WERI-Rb-1 (cell line): Measurements from ENCODE around the gene KRTAP5-9.

Experiments used
- DNase-seq: peaks from one replicate; pipeline ENCODE4 v3.0.0-alpha.2; 2020
- H3K27ac ChIP-seq: fragments of 250-450 bp; sonication (Bioruptor Pico); 2 replicates; pipeline ENCODE4 v1.5.1; 2020; ENCODE audit warnings: mild to moderate bottlenecking, moderate library complexity
- H3K27me3 ChIP-seq: fragments of 250-450 bp; sonication (Bioruptor Pico); 2 replicates; pipeline ENCODE4 v1.5.1; 2021; ENCODE audit warnings: mild to moderate bottlenecking, low read depth, moderate library complexity; ENCODE audit not compliant: insufficient read depth, severe bottlenecking
- H3K36me3 ChIP-seq: fragments of 250-450 bp; sonication (Bioruptor Pico); 2 replicates; pipeline ENCODE4 v1.5.1; 2020; ENCODE audit warnings: mild to moderate bottlenecking, moderate library complexity
- H3K4me3 ChIP-seq: 2 replicates; pipeline ENCODE4 v1.5.1; 2011; ENCODE audit warnings: low read depth, mild to moderate bottlenecking, control low read depth, low read length
- H3K9me3 ChIP-seq: fragments of 250-450 bp; sonication (Bioruptor Pico); 2 replicates; pipeline ENCODE4 v1.5.1; 2021; ENCODE audit warnings: mild to moderate bottlenecking, moderate library complexity; ENCODE audit not compliant: severe bottlenecking
- TF ChIP-seq, protein P1 (sequence below): IDR thresholded peaks from 2 replicates; pipeline ENCODE4 v1.5.1; 2011; ENCODE audit warnings: low read depth, mild to moderate bottlenecking, control low read depth, inconsistent platforms, low read length

KRTAP5-9 gene

DNA sequence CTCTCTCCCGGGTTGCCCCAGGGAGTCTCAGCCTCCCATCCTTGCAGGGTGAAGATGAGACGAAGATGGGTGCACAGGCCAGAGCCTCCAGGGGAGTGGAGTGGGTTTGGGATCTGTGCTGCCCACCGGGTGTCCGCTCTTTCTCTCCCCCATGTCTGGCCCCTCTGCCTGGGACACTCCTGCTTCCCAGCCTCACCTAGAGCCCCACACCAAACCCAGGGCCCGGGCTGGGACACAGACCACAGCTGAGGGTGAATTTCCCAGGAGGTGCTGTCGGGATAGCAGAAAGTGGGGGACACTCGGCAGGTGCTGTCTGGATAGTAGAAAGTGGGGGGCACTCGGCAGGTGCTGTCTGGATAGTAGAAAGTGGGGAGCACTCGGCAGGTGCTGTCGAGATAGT is 46.2 kb upstream of the KRTAP5-9 start:
- TF ChIP-seq, protein P1, sequence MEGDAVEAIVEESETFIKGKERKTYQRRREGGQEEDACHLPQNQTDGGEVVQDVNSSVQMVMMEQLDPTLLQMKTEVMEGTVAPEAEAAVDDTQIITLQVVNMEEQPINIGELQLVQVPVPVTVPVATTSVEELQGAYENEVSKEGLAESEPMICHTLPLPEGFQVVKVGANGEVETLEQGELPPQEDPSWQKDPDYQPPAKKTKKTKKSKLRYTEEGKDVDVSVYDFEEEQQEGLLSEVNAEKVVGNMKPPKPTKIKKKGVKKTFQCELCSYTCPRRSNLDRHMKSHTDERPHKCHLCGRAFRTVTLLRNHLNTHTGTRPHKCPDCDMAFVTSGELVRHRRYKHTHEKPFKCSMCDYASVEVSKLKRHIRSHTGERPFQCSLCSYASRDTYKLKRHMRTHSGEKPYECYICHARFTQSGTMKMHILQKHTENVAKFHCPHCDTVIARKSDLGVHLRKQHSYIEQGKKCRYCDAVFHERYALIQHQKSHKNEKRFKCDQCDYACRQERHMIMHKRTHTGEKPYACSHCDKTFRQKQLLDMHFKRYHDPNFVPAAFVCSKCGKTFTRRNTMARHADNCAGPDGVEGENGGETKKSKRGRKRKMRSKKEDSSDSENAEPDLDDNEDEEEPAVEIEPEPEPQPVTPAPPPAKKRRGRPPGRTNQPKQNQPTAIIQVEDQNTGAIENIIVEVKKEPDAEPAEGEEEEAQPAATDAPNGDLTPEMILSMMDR = no peak
- no peak for DNase-seq
- H3K36me3 ChIP-seq = peaks cover 18% of the 10 kb centered on the region

DNA sequence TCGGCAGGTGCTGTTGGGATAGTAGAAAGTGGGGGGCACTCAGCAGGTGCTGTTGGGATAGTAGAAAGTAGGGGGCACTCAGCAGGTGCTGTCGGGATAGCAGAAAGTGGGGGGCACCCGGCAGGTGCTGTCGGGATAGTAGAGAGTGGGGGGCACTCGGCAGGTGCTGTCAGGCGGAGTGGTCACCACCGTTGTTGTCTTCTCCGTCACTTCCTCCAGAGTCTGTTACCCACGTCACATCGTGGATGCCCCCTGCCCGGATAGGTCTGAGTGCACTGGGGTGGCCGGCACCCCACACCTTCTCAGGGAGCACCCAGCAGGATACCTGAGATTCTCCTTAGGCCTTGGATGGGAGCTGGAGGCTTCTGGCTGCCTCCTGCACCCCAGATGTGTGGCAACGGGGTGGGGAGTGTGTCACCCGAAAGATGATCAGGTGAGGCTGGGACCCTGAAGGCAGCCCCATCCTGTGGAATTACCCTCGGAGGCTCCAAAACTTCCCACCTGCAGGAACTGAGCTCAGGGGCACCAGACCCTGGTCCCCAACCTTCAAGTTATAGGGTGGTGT is 45.3 kb upstream of the KRTAP5-9 start:
- no peaks in the 10 kb centered on the region for H3K27me3 ChIP-seq
- TF ChIP-seq, protein P1 = no peak
- H3K4me3 ChIP-seq = no peak overlapping the region
- peaks cover 18% of the 10 kb centered on the region for H3K36me3 ChIP-seq
- H3K27ac ChIP-seq = no peak overlapping the region
- DNase-seq = no peak
- H3K9me3 ChIP-seq = no peaks in the 10 kb centered on the region

More for the DNA sequence above, 46.2 kb upstream of the KRTAP5-9 start:
- Histone ChIP-seq H3K9me3 (no peaks in the 10 kb centered on the region), H3K27ac (no peak overlapping the region), H3K27me3 (no peaks in the 10 kb centered on the region), H3K4me3 (no peak overlapping the region)

DNA sequence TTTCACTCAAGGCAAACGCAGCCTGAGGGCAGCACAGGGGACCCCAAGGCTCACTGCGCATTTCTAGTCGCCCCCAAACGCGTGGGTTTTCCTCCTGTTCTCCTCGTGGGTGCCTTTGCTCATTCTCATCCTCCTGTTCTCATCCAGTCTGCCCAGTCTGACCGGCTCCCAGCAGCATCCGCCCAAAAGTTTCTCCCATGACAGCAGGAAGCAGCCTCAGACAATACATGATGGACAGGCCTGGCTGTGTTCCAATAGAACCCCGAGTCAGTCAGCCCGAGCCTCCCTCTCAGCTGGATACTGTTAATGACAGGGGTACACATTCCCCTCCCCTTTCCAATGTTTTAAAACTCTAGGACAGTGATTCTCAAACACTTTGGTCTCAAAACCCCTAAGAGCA is 43.7 kb upstream of the KRTAP5-9 start:
- TF ChIP-seq, protein P1 = no peak
- Histone ChIP-seq H3K4me3 (no peak overlapping the region), H3K36me3 (peaks cover 6% of the 10 kb centered on the region; the same call in 1 of the 2 replicates), H3K27me3 (no peaks in the 10 kb centered on the region), H3K27ac (no peak overlapping the region), H3K9me3 (no peaks in the 10 kb centered on the region)
- DNase-seq = no peak

DNA sequence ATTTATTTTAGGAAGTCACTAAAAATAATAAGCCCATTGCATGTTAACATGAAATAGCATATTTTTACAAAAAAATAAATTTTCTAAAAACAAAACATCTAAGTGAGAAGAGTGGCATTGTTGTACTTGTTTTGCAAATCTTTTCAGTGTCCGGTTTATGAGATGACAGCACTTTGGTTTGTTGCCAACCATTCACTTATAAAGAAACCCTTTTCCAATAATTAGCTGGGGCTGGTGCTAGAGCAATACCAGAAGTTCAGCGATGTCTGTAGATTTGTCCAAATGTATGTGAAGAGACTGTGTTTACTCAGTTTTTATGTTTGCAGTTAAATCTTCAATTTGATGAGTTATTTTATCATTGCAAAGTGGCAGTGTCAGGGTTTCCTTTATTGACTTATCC is 43.2 kb upstream of the KRTAP5-9 start:
- no peak overlapping the region for H3K4me3 ChIP-seq
- TF ChIP-seq, protein P1 = no peak
- H3K36me3 ChIP-seq = peaks cover 1% of the 10 kb centered on the region; the same call in 1 of the 2 replicates
- no peaks in the 10 kb centered on the region for H3K27me3 ChIP-seq
- H3K9me3 ChIP-seq = peaks cover 3% of the 10 kb centered on the region
- no peak overlapping the region for H3K27ac ChIP-seq
- DNase-seq = no peak

DNA sequence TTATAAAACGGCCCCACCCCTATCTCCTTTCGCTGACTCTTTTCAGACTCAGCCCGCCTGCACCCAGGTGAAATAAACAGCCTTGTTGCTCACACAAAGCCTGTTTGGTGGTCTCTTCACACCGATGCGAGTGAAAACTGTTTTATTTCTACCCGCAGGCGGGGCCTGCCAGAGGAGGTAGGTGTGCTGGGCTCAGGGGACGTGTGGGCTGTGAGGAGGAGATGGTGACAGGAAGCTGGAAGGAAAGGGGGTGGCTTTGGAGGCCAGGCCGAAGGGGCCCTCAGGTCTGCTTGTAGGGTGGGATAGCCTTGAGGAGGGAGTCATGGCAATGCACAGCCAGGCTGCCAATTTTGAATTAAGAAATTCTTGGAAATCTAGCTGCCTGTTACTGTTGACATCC is 42.4 kb upstream of the KRTAP5-9 start:
- DNase-seq = no peak
- Histone ChIP-seq H3K27me3 (no peaks in the 10 kb centered on the region), H3K9me3 (peaks cover 6% of the 10 kb centered on the region), H3K4me3 (no peak overlapping the region), H3K36me3 (no peaks in the 10 kb centered on the region), H3K27ac (no peak overlapping the region)
- TF ChIP-seq, protein P1 = no peak

DNA sequence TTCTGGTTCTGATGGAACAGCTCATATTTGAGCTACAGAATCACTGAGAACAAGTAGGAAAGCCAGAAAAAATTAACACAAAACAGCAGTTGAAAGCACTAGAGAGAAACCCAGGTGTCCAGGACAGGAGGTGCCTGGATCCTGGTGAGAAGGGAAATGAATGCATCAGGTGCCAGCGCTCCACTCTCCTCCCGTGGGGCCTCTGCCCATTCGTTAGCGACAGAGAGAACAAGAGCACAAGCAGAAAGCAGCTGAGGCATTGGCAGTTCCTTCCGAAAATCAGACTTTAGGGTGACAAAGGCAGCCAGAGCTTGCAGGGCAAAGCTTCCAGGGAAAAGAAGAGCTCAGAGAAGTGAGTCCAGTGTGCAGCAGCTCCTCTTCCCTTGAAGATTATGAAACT is 41.1 kb upstream of the KRTAP5-9 start:
- TF ChIP-seq, protein P1 = no peak
- Histone ChIP-seq H3K36me3 (no peaks in the 10 kb centered on the region), H3K27me3 (no peaks in the 10 kb centered on the region), H3K4me3 (no peak overlapping the region), H3K9me3 (peaks cover 8% of the 10 kb centered on the region), H3K27ac (no peak overlapping the region)
- no peak for DNase-seq
